C4-2B (cell line): ENCODE results near the gene PPP2R5C.

ENCODE experiments used
- ZFX ChIP-seq: fragments of 450-650 bp; IDR thresholded peaks from 2 replicates; pipeline ENCODE4 v1.6.1; 2017
- TF ChIP-seq, protein P1 (sequence below): fragments of 450-650 bp; conservative IDR thresholded peaks from 2 replicates; pipeline ENCODE4 v1.5.1; 2017; ENCODE audit warnings: mild to moderate bottlenecking

- TF ChIP-seq, protein P1, sequence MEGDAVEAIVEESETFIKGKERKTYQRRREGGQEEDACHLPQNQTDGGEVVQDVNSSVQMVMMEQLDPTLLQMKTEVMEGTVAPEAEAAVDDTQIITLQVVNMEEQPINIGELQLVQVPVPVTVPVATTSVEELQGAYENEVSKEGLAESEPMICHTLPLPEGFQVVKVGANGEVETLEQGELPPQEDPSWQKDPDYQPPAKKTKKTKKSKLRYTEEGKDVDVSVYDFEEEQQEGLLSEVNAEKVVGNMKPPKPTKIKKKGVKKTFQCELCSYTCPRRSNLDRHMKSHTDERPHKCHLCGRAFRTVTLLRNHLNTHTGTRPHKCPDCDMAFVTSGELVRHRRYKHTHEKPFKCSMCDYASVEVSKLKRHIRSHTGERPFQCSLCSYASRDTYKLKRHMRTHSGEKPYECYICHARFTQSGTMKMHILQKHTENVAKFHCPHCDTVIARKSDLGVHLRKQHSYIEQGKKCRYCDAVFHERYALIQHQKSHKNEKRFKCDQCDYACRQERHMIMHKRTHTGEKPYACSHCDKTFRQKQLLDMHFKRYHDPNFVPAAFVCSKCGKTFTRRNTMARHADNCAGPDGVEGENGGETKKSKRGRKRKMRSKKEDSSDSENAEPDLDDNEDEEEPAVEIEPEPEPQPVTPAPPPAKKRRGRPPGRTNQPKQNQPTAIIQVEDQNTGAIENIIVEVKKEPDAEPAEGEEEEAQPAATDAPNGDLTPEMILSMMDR: no peak
- TF ChIP-seq ZFX: no peak
Observed at GRCh38 chr14:101755591-101756324, 5.8 kb upstream of the PPP2R5C start.
